DMS79 treated with DMSO at 0.1 percent for 48 hours (cell line): Measurements from ENCODE around the gene PRKX.
"Not testable (repeated sequence)": the region's sequence is repeated elsewhere in the genome, so short reads cannot be mapped to it uniquely, and the experiment has no call there.

ENCODE experiments used
- DNase-seq: peaks from one replicate; lab custom pipeline; 2025; lab: John Stamatoyannopoulos, UW

The PRKX gene

GRCh38 chrX:3577551-3577950 is 135.9 kb downstream of the PRKX start:
- DNase-seq, result no peak

- no peak for DNase-seq
Measured at GRCh38 chrX:3576886-3577501, 136.5 kb downstream of the PRKX start.

- DNase-seq, result no peak
Measured at GRCh38 chrX:3567686-3568085, 145.8 kb downstream of the PRKX start.

- no peak for DNase-seq
Measured at GRCh38 chrX:3563451-3563850, 150.0 kb downstream of the PRKX start.

- not testable (repeated sequence) for DNase-seq
Measured at GRCh38 chrX:3560010-3560409, 153.4 kb downstream of the PRKX start.
